H1 (cell line): ENCODE results near the gene COL5A1. TPM values are rescaled to one million over a fixed set of nuclear protein-coding genes. Genes with fewer than 3 reads are reported as not detected.

Experiments
- CTCF ChIA-PET: fragments of 300-600 bp; sonication (Branson Sonifier 250); formaldehyde crosslinking; loops from one replicate; lab custom pipeline; 2021; ENCODE audit not compliant: partially characterized antibody; lab: Charles Lee
- POLR2A ChIA-PET: fragments of 300-600 bp; sonication (Branson Sonifier 250); formaldehyde crosslinking; loops from one replicate; lab custom pipeline; 2021; ENCODE audit warnings: inconsistent platforms; ENCODE audit not compliant: partially characterized antibody; lab: Charles Lee
- DNase-seq, 2 experiments: peaks; one replicate each; pipeline versions ENCODE4 v3.0.0 to v3.0.0-alpha.2; 2010 to 2022; ENCODE audit warnings: low spot score in 2 of 2, low read depth in 1 of 2, mixed read lengths in 1 of 2
- FAIRE-seq: peaks from 2 replicates; lab custom pipeline; 2011; peaks lifted over from hg19 to GRCh38; lab: Jason Lieb, UNC
- H2AFZ ChIP-seq: 2 replicates; pipeline ENCODE4 v1.8.1; 2012; ENCODE audit warnings: low read length, inconsistent platforms
- H2AK5ac ChIP-seq: 2 replicates; pipeline ENCODE4 v1.6.1; 2013; ENCODE audit warnings: low read depth, low read length
- H2BK120ac ChIP-seq: replicated peaks from 2 replicates; pipeline ENCODE3; 2013; ENCODE audit warnings: low read depth, low read length, inconsistent platforms
- H2BK12ac ChIP-seq: 2 replicates; pipeline ENCODE4 v1.6.1; 2013; ENCODE audit warnings: low read depth, low read length
- H2BK15ac ChIP-seq: 2 replicates; pipeline ENCODE4 v1.6.1; 2013; ENCODE audit warnings: low read length
- H2BK20ac ChIP-seq: 2 replicates; pipeline ENCODE4 v1.6.1; 2013; ENCODE audit warnings: low read length
- H2BK5ac ChIP-seq: 2 replicates; pipeline ENCODE4 v1.6.1; 2013; ENCODE audit warnings: low read depth, low read length
- H3K14ac ChIP-seq: 2 replicates; pipeline ENCODE4 v1.6.1; 2013; ENCODE audit warnings: inconsistent platforms; ENCODE audit not compliant: insufficient read length
- H3K18ac ChIP-seq: 2 replicates; pipeline ENCODE4 v1.6.1; 2013; ENCODE audit warnings: low read length; ENCODE audit errors: extremely low read depth
- H3K23ac ChIP-seq: 2 replicates; pipeline ENCODE4 v1.6.1; 2013; ENCODE audit warnings: inconsistent platforms; ENCODE audit not compliant: insufficient read length
- H3K23me2 ChIP-seq: 2 replicates; pipeline ENCODE4 v1.6.1; 2013; ENCODE audit warnings: low read depth, low read length
- H3K27ac ChIP-seq: 2 replicates; pipeline ENCODE4 v1.6.1; 2011; ENCODE audit warnings: low read depth, low read length, inconsistent platforms
- H3K27me3 ChIP-seq, 4 experiments: replicated peaks in 1 of 4; 1 replicate in 1 of 4; 2 replicates in 3 of 4; pipeline versions ENCODE4 v1.6.1 to v1.8.1; 2011 to 2013; ENCODE audit warnings: low read length in 3 of 4, mild to moderate bottlenecking in 3 of 4, inconsistent platforms in 2 of 4, mixed read lengths in 2 of 4, moderate library complexity in 1 of 4; ENCODE audit not compliant: control insufficient read depth in 3 of 4, insufficient read depth in 3 of 4; ENCODE audit errors: extremely low read depth in 1 of 4
- H3K36me3 ChIP-seq, 4 experiments: 2 replicates each; pipeline versions ENCODE4 v1.6.1 to v1.8.1; 2011 to 2013; ENCODE audit warnings: mild to moderate bottlenecking in 4 of 4, low read length in 3 of 4, moderate library complexity in 2 of 4, control low read depth in 1 of 4, inconsistent platforms in 1 of 4; ENCODE audit not compliant: insufficient read depth in 4 of 4, control insufficient read depth in 2 of 4
- H3K4ac ChIP-seq: replicated peaks from 2 replicates; pipeline ENCODE3; 2013; ENCODE audit warnings: low read length, low read depth, mixed read lengths, inconsistent platforms; ENCODE audit not compliant: insufficient read length
- H3K4me1 ChIP-seq, 4 experiments: replicated peaks in 1 of 4; 1 replicate in 1 of 4; 2 replicates in 3 of 4; pipeline versions ENCODE4 v1.6.1 to v1.8.1; 2011 to 2013; ENCODE audit warnings: low read length in 3 of 4, inconsistent platforms in 2 of 4, mixed read lengths in 1 of 4; ENCODE audit not compliant: insufficient read depth in 4 of 4, control insufficient read depth in 3 of 4
- H3K4me2 ChIP-seq, 2 experiments: 2 replicates each; pipeline versions ENCODE4 v1.6.1 to v1.8.1; 2011 to 2013; ENCODE audit warnings: low read depth in 2 of 2, low read length in 2 of 2, control low read depth in 1 of 2, inconsistent platforms in 1 of 2, mild to moderate bottlenecking in 1 of 2; ENCODE audit not compliant: insufficient read depth in 1 of 2
- H3K4me3 ChIP-seq, 4 experiments: fragments of 200-600, 300-600 bp in 1 of 4; sonication (generic), shearing (Covaris generic), sonication (Bioruptor Twin) in 1 of 4; 2 replicates each; pipeline versions ENCODE4 v1.5.1 to v1.8.1; 2011 to 2016; ENCODE audit warnings: low read length in 4 of 4, low read depth in 3 of 4, control low read depth in 2 of 4, inconsistent platforms in 2 of 4, mild to moderate bottlenecking in 2 of 4, mixed read lengths in 1 of 4, moderate library complexity in 1 of 4; ENCODE audit not compliant: insufficient read depth in 2 of 4; ENCODE audit errors: extremely low read depth in 1 of 4
- H3K56ac ChIP-seq: replicated peaks from 2 replicates; pipeline ENCODE3; 2013; ENCODE audit warnings: low read depth, mild to moderate bottlenecking, mixed read lengths, low read length, inconsistent platforms; ENCODE audit not compliant: insufficient read length
- H3K79me1 ChIP-seq: 2 replicates; pipeline ENCODE4 v1.6.1; 2013; ENCODE audit warnings: low read depth, low read length, control low read depth
- H3K79me2 ChIP-seq, 2 experiments: 2 replicates each; pipeline versions ENCODE4 v1.6.1 to v1.8.1; 2012 to 2013; ENCODE audit warnings: low read length in 2 of 2, mild to moderate bottlenecking in 2 of 2, inconsistent platforms in 1 of 2; ENCODE audit not compliant: insufficient read depth in 2 of 2, control insufficient read depth in 1 of 2
- H3K9ac ChIP-seq, 4 experiments: replicated peaks in 1 of 4; 1 replicate in 1 of 4; 2 replicates in 3 of 4; pipeline versions ENCODE4 v1.6.1 to v1.8.1; 2011 to 2013; ENCODE audit warnings: low read depth in 3 of 4, low read length in 3 of 4, control low read depth in 2 of 4, mild to moderate bottlenecking in 2 of 4, moderate library complexity in 2 of 4, inconsistent platforms in 1 of 4; ENCODE audit errors: extremely low read depth in 1 of 4
- H3K9me3 ChIP-seq, 2 experiments: 2 replicates each; pipeline versions ENCODE4 v1.6.1 to v1.8.1; 2012 to 2013; ENCODE audit warnings: mild to moderate bottlenecking in 2 of 2, moderate library complexity in 2 of 2, control low read depth in 1 of 2, inconsistent platforms in 1 of 2, low read depth in 1 of 2, low read length in 1 of 2, mixed read lengths in 1 of 2; ENCODE audit not compliant: insufficient read depth in 2 of 2
- H4K20me1 ChIP-seq, 2 experiments: replicated peaks in 1 of 2; 2 replicates each; pipeline versions ENCODE3 to v1.8.1; 2011 to 2013; ENCODE audit warnings: inconsistent platforms in 2 of 2, low read length in 2 of 2, mild to moderate bottlenecking in 1 of 2; ENCODE audit not compliant: insufficient read depth in 2 of 2, control insufficient read depth in 1 of 2
- H4K5ac ChIP-seq: 2 replicates; pipeline ENCODE4 v1.6.1; 2013; ENCODE audit warnings: low read length, low read depth, mixed read lengths, inconsistent platforms; ENCODE audit not compliant: insufficient read length
- H4K8ac ChIP-seq: 2 replicates; pipeline ENCODE4 v1.8.0; 2013; ENCODE audit warnings: mild to moderate bottlenecking, moderate library complexity, low read length, inconsistent platforms; ENCODE audit not compliant: insufficient read depth; ENCODE audit errors: extremely low read depth
- H4K91ac ChIP-seq: replicated peaks from 2 replicates; pipeline ENCODE3; 2013; ENCODE audit warnings: low read length, mixed read lengths, inconsistent platforms; ENCODE audit not compliant: insufficient read length
- CEBPB ChIP-seq: IDR thresholded peaks from 2 replicates; pipeline ENCODE4 v1.6.1; 2012; ENCODE audit warnings: low read depth, low read length
- FOSL1 ChIP-seq: IDR thresholded peaks from 2 replicates; pipeline ENCODE4 v1.6.1; 2011; ENCODE audit warnings: mild to moderate bottlenecking, low read depth, low read length, moderate library complexity; ENCODE audit not compliant: insufficient read depth
- KDM4A ChIP-seq: IDR thresholded peaks from one replicate; pipeline ENCODE4 v1.7.1; 2012; ENCODE audit warnings: low read depth, mild to moderate bottlenecking, moderate library complexity, low read length, inconsistent platforms; ENCODE audit not compliant: severe bottlenecking
- KDM5A ChIP-seq: fragments of 200-600 bp; IDR thresholded peaks from 2 replicates; pipeline ENCODE4 v1.7.1; 2012; ENCODE audit warnings: mild to moderate bottlenecking, low read length, inconsistent platforms, mixed read lengths
- RFX5 ChIP-seq: IDR thresholded peaks from 2 replicates; pipeline ENCODE4 v1.6.1; 2011; ENCODE audit warnings: low read depth, low read length, improper control_type of control experiment, borderline replicate concordance
- WGBS, 2 experiments: shearing (Covaris generic) in 1 of 2; methylation state at CpG; one replicate each; pipeline versions ENCODE4 v1.1.6 to v1.1.7; 2013 to 2015; ENCODE audit warnings: low lambda C conversion rate in 2 of 2, mixed read lengths in 2 of 2, inconsistent platforms in 1 of 2, low coverage in 1 of 2, missing lambda C conversion rate in 1 of 2; ENCODE audit not compliant: insufficient replicate concordance in 2 of 2, insufficient coverage in 1 of 2, insufficient read length in 1 of 2; ENCODE audit errors: extremely low coverage in 1 of 2, missing lambda C conversion rate in 1 of 2; 5-methylcytosine and 5-hydroxymethylcytosine counted together
- polyA plus RNA-seq, 7 experiments: library from polyadenylated mRNA; depleted of rRNA in 3 of 7; stranded (reverse) in 5 of 7; unstranded in 2 of 7; fragments of >200 nt in 5 of 7; fragments of 200-250 nt in 2 of 7; gene quantifications; 1 replicate in 5 of 7; 2 replicates in 1 of 7; 4 replicates in 1 of 7; pipeline versions ENCODE4 v1.2.1 to v1.2.3, GENCODE V29; 2011 to 2013; ENCODE audit warnings: missing spikeins in 2 of 7, mixed read lengths in 2 of 7
- total RNA-seq: library from RNA; stranded (reverse); fragmentation: NEBNext Ultra II Directional; extraction: Animal tissue kit (Norgen Biotek cat#: 25700); gene quantifications from 2 replicates; pipeline ENCODE4 v1.2.1, GENCODE V29; 2021

COL5A1 gene
- total and polyA plus RNA-seq, 2 of the 8 experiments (the other 6 are each of a cell fraction or from before 2014, with no cell fraction given), result 3.8 to 12.0 TPM

GRCh38 chr9:134688661-134689320, 47.2 kb downstream of the COL5A1 start:
- CTCF ChIA-PET, result interaction anchor here (0.6 to 8.0 kb wide), 41 partner anchors 9 to 926 kb away, joined by 3 to 54 read pairs (median 4); no protein-coding TSS in a partner anchor
- Histone ChIP-seq H4K91ac (no peak overlapping the region), H2BK120ac (no peak overlapping the region), H2BK5ac (no peak overlapping the region), H3K36me3 (no peaks in the 10 kb centered on the region), H4K8ac (no peak overlapping the region), H3K4me3 (no peak overlapping the region), H3K23me2 (peaks cover 15% of the 10 kb centered on the region; the same call in 1 of the 2 replicates), H3K9me3 (peaks cover 0 to 5% of the 10 kb centered on the region in 2 experiments; a peak in 1 of 4 replicates), H3K4ac (no peak overlapping the region), H3K23ac (no peak overlapping the region), H3K79me1 (no peaks in the 10 kb centered on the region), H2BK20ac (no peak overlapping the region), H4K5ac (no peak overlapping the region), H3K27me3 (no peaks in the 10 kb centered on the region), H3K79me2 (no peaks in the 10 kb centered on the region), H3K27ac (no peak overlapping the region), H2AK5ac (no peak overlapping the region), H3K4me2 (no peak overlapping the region), H3K4me1 (no peaks in the 10 kb centered on the region), H3K18ac (no peak overlapping the region), H3K9ac (no peak overlapping the region), H3K14ac (no peak overlapping the region), H2AFZ (no peak overlapping the region), H3K56ac (no peak overlapping the region), H2BK15ac (0 out of 2 replicates have a peak overlapping the region, but pooled peaks have one; percentile 81), H2BK12ac (no peak overlapping the region), H4K20me1 (peaks cover 0 to 4% of the 10 kb centered on the region in 2 experiments)
- POLR2A ChIA-PET, result interaction anchor here (0.7 kb wide), 1 partner anchor 256 kb away, joined by 3 read pairs; no protein-coding TSS in a partner anchor
- 91% methylated on average over 13 of the region's 17 CpGs; no CpG with 5 or more reads in 1 of the 2 experiments for WGBS, 2 experiments
- FAIRE-seq, result no peak
- DNase-seq, result no peak
- TF ChIP-seq KDM5A (no peak), FOSL1 (no peak), CEBPB (no peak), KDM4A (no peak), RFX5 (no peak)
